A673 (cell line): ENCODE results near the gene HOXD4. TPM values are rescaled to one million over a fixed set of nuclear protein-coding genes. Genes with fewer than 3 reads are reported as not detected.

Source experiments
- Bru-seq: library from RNA; stranded (reverse); fragments of 400-500 nt; gene quantifications from one replicate; lab custom pipeline; 2021; lab: Mats Ljungman, UMichigan
- BruChase-seq, 2 experiments: library from RNA; stranded (reverse); fragments of 400-500 nt; gene quantifications; one replicate each; lab custom pipeline; 2021; lab: Mats Ljungman, UMichigan
- BruUV-seq: library from RNA; stranded (reverse); fragments of 400-500 nt; replicated peaks from 2 replicates; lab custom pipeline; 2021; lab: Mats Ljungman, UMichigan
- CTCF ChIA-PET: fragments of 300-600 bp; sonication (Branson Sonifier 250); formaldehyde crosslinking; loops from one replicate; lab custom pipeline; 2022; ENCODE audit warnings: antibody characterized with exemption; lab: Charles Lee
- POLR2A ChIA-PET: fragments of 300-600 bp; sonication (Branson Sonifier 250); formaldehyde crosslinking; loops from one replicate; lab custom pipeline; 2022; ENCODE audit warnings: antibody characterized with exemption; ENCODE audit not compliant: low non-redundant PET; lab: Charles Lee
- DNase-seq: peaks from one replicate; pipeline ENCODE4 v3.0.0-alpha.2; 2015; ENCODE audit warnings: low spot score
- H3K27ac ChIP-seq: fragments of 200-600 bp; sonication (generic); 2 replicates; pipeline ENCODE4 v1.5.1; 2016; ENCODE audit warnings: mixed run types, low read depth, mild to moderate bottlenecking, mixed read lengths, antibody characterized with exemption, low read length; ENCODE audit not compliant: poor library complexity, severe bottlenecking
- H3K27me3 ChIP-seq: fragments of 200-600 bp; sonication (generic); replicated peaks from 2 replicates; pipeline ENCODE4 v1.6.1; 2017; ENCODE audit warnings: mixed run types, low read depth, mild to moderate bottlenecking, mixed read lengths, antibody characterized with exemption, low read length; ENCODE audit not compliant: insufficient read depth, poor library complexity
- H3K36me3 ChIP-seq: fragments of 200-600 bp; sonication (generic); 2 replicates; pipeline ENCODE4 v1.6.1; 2016; ENCODE audit warnings: mixed run types, mild to moderate bottlenecking, mixed read lengths, antibody characterized with exemption, low read length; ENCODE audit not compliant: insufficient read depth, poor library complexity, severe bottlenecking
- H3K4me1 ChIP-seq: fragments of 200-600 bp; sonication (generic); 2 replicates; pipeline ENCODE4 v1.6.1; 2017; ENCODE audit warnings: mixed run types, mild to moderate bottlenecking, mixed read lengths, antibody characterized with exemption, low read length; ENCODE audit not compliant: insufficient read depth, poor library complexity, severe bottlenecking
- H3K4me3 ChIP-seq: fragments of 200-600 bp; sonication (generic); 2 replicates; pipeline ENCODE4 v1.5.1; 2016; ENCODE audit warnings: low read depth, mixed run types, mild to moderate bottlenecking, mixed read lengths, low read length; ENCODE audit not compliant: poor library complexity, severe bottlenecking
- H3K9me3 ChIP-seq: fragments of 200-600 bp; sonication (generic); 2 replicates; pipeline ENCODE4 v1.6.1; 2016; ENCODE audit warnings: mixed run types, low read depth, mild to moderate bottlenecking, mixed read lengths, antibody characterized with exemption, low read length; ENCODE audit not compliant: poor library complexity, severe bottlenecking
- EZH2 ChIP-seq: fragments of 200-600 bp; sonication (generic); IDR thresholded peaks from 2 replicates; pipeline ENCODE4 v1.6.1; 2017; ENCODE audit warnings: borderline replicate concordance, low read depth, mild to moderate bottlenecking, mixed read lengths, antibody characterized with exemption, low read length; ENCODE audit not compliant: poor library complexity, severe bottlenecking
- intact Hi-C: fragments of 100-400 bp; cut with micrococcal nuclease; formaldehyde crosslinking; loops from one replicate; pipeline ENCODE4 v1.10.0; 2022; ENCODE audit not compliant: unreplicated experiment
- long read RNA-seq: library from polyadenylated mRNA; stranded (forward); transcript quantifications from one replicate; pipeline ENCODE4 v2.0.0, GENCODE V29; 2022
- total RNA-seq: library from RNA; stranded (reverse); gene quantifications from 2 replicates; pipeline ENCODE4 v1.2.3, GENCODE V29; 2021
- TF ChIP-seq, protein P1 (sequence below): fragments of 300-800, 200-600 bp; sonication (generic); conservative IDR thresholded peaks from 2 replicates; pipeline ENCODE4 v1.5.1; 2017; ENCODE audit warnings: low read depth, mild to moderate bottlenecking, antibody characterized with exemption, low read length, moderate library complexity, mixed read lengths

The HOXD4 gene
- total RNA-seq (30.8 and 34.3 TPM in 2 replicates), Bru-seq, nascent RNA (percentile 93 among the genes with signal in this experiment), BruChase-seq, experiment 1, labeled RNA remaining after a 2-hour chase (percentile 97 among the genes with signal in this experiment), BruChase-seq, experiment 2, labeled RNA remaining after a 6-hour chase (percentile 83 among the genes with signal in this experiment)
- long read RNA-seq, partial matches to known transcripts, result 0 of 1 reads
- long read RNA-seq, other reads (novel, unspliced or antisense), result 0 of 1 reads

DNA sequence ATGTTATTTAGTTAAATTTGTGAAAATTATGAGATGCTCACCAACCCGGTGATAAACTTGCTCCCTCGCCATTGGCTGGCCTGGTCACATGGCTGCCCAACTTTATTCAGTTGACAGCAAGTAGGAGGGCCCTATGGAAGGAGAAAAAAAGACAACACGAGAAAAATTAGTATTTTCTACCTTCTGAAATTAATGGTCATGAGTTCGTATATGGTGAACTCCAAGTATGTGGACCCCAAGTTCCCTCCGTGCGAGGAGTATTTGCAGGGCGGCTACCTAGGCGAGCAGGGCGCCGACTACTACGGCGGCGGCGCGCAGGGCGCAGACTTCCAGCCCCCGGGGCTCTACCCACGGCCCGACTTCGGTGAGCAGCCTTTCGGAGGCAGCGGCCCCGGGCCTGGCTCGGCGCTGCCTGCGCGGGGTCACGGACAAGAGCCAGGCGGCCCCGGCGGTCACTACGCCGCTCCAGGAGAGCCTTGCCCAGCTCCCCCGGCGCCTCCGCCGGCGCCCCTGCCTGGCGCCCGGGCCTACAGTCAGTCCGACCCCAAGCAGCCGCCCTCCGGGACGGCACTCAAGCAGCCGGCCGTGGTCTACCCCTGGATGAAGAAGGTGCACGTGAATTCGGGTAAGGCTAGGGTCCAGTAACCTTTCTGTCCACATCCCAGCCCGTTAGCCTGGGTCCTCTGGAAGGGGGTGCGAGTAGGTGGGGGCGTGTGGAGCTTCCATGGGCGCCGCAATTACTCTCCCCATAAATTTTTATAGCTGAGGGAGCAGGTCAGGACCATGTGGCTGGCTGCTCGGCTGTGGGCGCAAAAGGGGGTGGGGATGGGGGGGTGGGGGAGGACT lies at the start of gene HOXD4:
Gene HOXD4 (plus strand): TSS at position 109 of the 846 bp plus-strand sequence. CDS start 84 bp downstream, at position 193.
- Histone ChIP-seq H3K9me3 (no peaks in the 10 kb centered on the region), H3K27ac (no peak within 1 kb of the TSS), H3K4me1 (peaks cover 13% of the 10 kb centered on the region), H3K4me3 (no peak within 1 kb of the TSS), H3K27me3 (no peaks in the 10 kb centered on the region), H3K36me3 (peaks cover 93% of the 10 kb centered on the region)
- ChIA-PET POLR2A (no interaction called here), CTCF (no interaction called here)
- TF ChIP-seq EZH2, result no peak
- TF ChIP-seq, protein P1, sequence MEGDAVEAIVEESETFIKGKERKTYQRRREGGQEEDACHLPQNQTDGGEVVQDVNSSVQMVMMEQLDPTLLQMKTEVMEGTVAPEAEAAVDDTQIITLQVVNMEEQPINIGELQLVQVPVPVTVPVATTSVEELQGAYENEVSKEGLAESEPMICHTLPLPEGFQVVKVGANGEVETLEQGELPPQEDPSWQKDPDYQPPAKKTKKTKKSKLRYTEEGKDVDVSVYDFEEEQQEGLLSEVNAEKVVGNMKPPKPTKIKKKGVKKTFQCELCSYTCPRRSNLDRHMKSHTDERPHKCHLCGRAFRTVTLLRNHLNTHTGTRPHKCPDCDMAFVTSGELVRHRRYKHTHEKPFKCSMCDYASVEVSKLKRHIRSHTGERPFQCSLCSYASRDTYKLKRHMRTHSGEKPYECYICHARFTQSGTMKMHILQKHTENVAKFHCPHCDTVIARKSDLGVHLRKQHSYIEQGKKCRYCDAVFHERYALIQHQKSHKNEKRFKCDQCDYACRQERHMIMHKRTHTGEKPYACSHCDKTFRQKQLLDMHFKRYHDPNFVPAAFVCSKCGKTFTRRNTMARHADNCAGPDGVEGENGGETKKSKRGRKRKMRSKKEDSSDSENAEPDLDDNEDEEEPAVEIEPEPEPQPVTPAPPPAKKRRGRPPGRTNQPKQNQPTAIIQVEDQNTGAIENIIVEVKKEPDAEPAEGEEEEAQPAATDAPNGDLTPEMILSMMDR, result no peak
- DNase-seq, result no peak
- BruUV-seq, result no TSS peak
- intact Hi-C loops, result no loop called here

GRCh38 chr2:176101842-176102241 lies 49.5 kb upstream of the HOXD4 start:
- BruUV-seq, result no TSS peak
- ChIA-PET CTCF (no interaction called here), POLR2A (interaction anchor here (0.6 kb wide), 1 partner anchor 489 kb away, joined by 23 read pairs; no protein-coding TSS in a partner anchor)
- Histone ChIP-seq H3K36me3 (no peaks in the 10 kb centered on the region), H3K27ac (peak overlapping the region; percentile 32), H3K27me3 (no peaks in the 10 kb centered on the region), H3K9me3 (no peaks in the 10 kb centered on the region), H3K4me3 (no peak overlapping the region), H3K4me1 (peaks cover 30% of the 10 kb centered on the region)
- TF ChIP-seq, protein P1, result no peak
- no peak for TF ChIP-seq EZH2
- no peak for DNase-seq
- intact Hi-C loops, result no loop called here

GRCh38 chr2:176102309-176102866 lies 49.0 kb upstream of the HOXD4 start:
- no peak overlapping the region for H3K27ac ChIP-seq
- no peaks in the 10 kb centered on the region for H3K9me3 ChIP-seq
- H3K4me1 ChIP-seq, result peaks cover 29% of the 10 kb centered on the region
- CTCF ChIA-PET, result no interaction called here
- BruUV-seq, result no TSS peak
- POLR2A ChIA-PET, result interaction anchor here (0.6 kb wide), 2 partner anchors 381 to 488 kb away, joined by 4 to 23 read pairs; no protein-coding TSS in a partner anchor
- intact Hi-C loops, result no loop called here
- no peak for TF ChIP-seq EZH2
- TF ChIP-seq, protein P1, result no peak
- H3K36me3 ChIP-seq, result no peaks in the 10 kb centered on the region
- no peak for DNase-seq
- no peaks in the 10 kb centered on the region for H3K27me3 ChIP-seq
- H3K4me3 ChIP-seq, result no peak overlapping the region
